HuH-7 (cell line): Measurements from ENCODE around the gene FAM180B.

ENCODE experiments used
- DNase-seq: peaks from one replicate; pipeline ENCODE4 v3.0.0; 2011; ENCODE audit warnings: low spot score

FAM180B gene

DNA sequence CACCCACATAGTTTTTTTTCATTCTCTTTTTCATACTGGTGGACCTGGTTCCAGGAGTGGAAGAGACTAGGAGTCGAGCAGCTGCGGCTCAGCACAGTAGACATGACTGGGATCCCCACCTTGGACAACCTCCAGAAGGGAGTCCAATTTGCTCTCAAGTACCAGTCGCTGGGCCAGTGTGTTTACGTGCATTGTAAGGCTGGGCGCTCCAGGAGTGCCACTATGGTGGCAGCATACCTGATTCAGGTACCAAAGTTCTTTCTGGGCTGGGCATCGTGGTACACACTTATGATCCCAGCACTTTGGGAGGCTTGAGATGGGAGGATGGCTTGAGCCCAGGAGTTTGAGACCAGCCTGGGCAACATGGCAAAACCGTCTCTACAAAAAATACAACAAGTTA lies 16.8 kb upstream of the FAM180B start:
- no peak for DNase-seq

DNA sequence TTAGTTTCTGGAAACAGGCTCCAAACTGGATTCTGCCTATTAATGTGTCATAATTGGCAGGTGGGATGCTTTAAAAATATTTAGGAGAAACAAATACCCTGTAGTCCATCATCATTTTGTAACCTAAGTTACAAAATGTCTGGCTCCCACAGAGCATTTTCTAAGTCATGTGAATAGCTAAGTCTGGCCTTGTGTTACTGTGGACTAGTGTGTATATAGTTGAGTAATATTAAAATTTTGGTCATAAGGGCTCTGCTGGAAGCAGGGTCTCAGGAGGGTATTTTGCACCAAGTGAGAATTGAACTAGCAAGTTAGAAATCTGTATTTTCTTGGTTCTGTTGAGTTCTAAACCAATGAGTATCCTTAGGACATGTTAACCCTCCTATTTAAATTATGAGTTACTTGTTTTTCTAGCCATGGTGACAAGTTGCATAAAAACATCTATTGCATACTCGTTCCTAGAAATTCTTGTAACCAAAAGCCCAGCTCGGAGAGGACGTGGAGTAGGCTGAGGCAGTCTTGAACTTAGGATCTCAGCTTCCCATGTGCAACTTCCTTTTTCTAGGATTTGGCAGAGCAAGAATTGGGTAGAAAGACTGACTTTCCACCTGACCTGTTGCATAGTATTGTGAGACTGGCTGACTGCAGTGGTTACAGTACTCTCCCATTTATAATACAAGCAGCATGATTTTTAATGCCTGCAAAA lies 15.7 kb upstream of the FAM180B start:
- DNase-seq = no peak

DNA sequence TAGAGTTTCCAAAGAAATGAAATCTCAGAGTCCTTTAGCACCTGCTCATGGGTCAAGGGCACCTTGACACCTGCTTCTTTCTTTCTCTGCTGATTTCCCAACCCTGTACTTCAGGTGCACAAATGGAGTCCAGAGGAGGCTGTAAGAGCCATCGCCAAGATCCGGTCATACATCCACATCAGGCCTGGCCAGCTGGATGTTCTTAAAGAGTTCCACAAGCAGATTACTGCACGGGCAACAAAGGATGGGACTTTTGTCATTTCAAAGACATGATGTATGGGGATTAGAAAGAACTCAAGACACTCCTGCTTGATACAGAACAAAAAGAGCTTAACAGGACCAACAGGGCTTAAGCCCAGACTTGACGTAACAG lies 15.1 kb upstream of the FAM180B start:
- DNase-seq = no peak

DNA sequence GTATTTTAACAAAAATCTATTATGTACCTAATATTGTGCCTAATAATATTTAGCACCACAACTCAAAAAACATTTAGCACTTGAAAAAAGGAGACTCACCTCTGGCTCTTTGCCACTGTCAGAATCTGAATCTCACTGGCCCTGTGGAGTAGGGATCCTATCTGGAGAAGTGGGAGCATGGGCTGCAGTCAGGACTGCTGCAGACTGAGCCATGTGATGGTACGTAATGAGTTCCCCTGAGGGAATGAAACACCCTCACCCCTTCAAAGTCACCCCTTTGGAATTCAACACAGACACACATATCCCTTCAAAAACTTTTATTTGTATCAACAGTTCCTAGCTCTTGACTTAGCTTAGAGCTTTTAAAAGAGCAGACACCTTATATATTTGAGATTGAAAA lies 14.6 kb upstream of the FAM180B start:
- no peak for DNase-seq

- no peak for DNase-seq
Measured at GRCh38 chr11:47572715-47573255, 13.7 kb upstream of the FAM180B start.

GRCh38 chr11:47573321-47573720 lies 13.2 kb upstream of the FAM180B start:
- DNase-seq = no peak

- DNase-seq = no peak
Measured at GRCh38 chr11:47577460-47578041, 8.9 kb upstream of the FAM180B start.

DNA sequence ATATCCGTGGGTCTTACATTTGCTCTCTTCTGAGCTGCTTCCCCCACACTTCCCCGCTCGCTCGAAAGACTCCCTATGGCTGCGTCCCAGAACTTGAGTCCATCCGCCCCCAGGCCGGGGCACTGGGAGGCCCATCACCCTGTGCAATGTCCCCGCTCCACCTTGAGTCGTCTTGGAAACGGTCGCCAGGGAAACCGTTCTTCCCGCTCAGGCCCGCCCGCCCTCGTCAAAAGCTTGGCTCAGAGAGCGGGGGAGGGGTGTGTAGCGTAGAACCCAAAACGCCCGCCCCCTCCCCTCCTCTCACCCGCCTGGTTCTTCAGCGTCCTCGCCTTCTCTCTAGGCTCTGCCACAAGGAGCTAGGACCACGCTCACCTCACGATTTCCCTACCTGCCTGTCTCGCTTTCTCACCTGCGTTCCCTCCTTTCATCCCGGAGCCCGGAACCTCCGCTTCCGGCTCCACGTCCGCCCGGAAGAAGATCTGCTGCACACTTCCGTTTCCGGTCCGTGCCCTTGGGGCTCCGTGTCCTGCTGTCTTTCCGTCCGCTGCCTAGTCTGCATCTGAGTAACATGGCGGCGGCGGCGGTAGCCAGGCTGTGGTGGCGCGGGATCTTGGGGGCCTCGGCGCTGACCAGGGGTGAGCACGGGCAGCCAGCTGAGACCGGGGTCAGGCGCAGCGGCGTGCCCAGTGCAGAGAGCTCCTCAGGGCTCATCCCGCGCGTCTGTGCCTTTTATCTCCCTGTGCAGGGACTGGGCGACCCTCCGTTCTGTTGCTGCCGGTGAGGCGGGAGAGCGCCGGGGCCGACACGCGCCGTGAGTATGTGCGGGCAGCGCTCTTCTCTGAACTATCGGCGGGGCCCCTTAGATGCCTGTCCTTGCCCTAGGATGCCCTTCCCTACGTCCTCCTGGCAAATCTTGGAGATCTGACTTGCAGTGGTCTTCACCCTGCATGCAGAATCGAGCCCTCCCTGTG lies 7.7 kb upstream of the FAM180B start, which contains the start of the genes KBTBD4 and NDUFS3:
KBTBD4 (minus strand) TSS at position 447 of the 971 bp plus-strand sequence; CDS start at position 428, 19 bp downstream.
NDUFS3 (plus strand) TSS at position 551 of the 971 bp plus-strand sequence; CDS start at position 569, 18 bp downstream.
- DNase-seq = peak; percentile 86

GRCh38 chr11:47583844-47584243 lies 2.6 kb upstream of the FAM180B start:
- no peak for DNase-seq

- no peak for DNase-seq
Measured at GRCh38 chr11:47587039-47587716, 700 bp downstream of the FAM180B start.

- DNase-seq = no peak
Measured at GRCh38 chr11:47587723-47588326, 1.3 kb downstream of the FAM180B start.

GRCh38 chr11:47589118-47589517 lies 2.6 kb downstream of the FAM180B start:
- DNase-seq = no peak

DNA sequence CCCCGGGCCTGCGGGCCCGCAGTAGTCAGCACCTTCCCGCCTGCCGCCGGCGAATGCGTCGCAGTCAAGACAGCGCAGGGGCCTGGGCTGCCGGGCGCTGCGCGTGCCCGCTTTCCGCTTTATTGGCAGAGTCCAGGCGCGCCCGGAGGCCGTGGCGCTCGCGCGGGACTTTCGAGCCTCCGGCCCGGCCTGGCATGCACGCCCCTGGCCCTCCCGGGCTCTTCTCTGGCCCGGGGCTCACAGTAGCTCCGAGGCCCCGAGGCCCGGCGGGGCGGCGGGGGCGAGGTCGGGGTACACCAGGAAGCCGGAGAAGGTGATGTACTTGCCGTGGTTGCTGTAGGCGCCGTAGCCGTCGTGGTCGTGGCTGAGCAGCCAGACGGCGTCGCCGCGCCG lies 3.1 kb downstream of the FAM180B start:
- DNase-seq = no peak

- no peak for DNase-seq
Measured at GRCh38 chr11:47589977-47590861, 3.7 kb downstream of the FAM180B start.

- peak; percentile 46 for DNase-seq
Measured at GRCh38 chr11:47591764-47592163, 5.3 kb downstream of the FAM180B start.

DNA sequence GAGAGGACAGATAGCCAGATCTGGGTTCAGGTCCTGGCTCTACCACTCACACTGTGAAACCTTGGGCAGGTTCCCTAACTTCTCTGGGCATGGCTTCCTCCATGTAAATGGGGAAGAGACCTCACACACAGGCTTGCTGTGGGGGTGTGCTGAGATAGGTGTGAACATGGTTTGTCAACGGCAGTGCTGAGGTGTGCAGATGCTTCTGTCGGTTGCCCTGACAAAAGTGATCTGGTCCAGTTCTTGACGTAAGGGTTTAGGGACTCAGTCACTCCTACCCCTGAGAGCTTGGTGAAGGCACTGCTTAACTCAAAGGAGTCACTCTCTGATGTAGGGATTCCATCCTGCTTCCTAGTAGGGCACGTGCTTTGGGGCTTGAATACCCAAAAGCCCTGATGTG lies 5.8 kb downstream of the FAM180B start:
- no peak for DNase-seq

GRCh38 chr11:47592970-47593369 lies 6.5 kb downstream of the FAM180B start:
- no peak for DNase-seq

DNA sequence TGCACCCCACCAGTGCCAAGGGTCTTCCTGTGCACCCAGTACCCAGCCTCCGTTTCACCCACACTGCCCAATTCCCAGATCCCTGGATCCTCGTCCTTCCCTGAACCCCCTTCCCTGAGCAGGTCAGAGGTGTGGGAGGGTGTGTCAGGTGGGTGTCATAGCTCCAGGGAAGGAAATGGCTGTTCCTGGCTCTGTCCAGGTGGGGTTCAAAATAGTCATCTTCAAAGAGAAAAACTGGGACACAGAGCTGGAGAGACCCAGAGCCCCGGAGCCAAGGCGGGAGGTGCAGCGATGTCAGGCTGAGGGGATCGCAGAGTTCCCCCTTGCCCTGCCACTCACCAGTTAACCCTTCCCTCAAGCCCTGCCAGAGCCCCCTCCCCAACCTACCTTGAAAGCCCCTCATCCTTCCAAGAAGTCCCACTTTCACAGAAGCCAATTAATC lies 7.0 kb downstream of the FAM180B start:
- no peak for DNase-seq

DNA sequence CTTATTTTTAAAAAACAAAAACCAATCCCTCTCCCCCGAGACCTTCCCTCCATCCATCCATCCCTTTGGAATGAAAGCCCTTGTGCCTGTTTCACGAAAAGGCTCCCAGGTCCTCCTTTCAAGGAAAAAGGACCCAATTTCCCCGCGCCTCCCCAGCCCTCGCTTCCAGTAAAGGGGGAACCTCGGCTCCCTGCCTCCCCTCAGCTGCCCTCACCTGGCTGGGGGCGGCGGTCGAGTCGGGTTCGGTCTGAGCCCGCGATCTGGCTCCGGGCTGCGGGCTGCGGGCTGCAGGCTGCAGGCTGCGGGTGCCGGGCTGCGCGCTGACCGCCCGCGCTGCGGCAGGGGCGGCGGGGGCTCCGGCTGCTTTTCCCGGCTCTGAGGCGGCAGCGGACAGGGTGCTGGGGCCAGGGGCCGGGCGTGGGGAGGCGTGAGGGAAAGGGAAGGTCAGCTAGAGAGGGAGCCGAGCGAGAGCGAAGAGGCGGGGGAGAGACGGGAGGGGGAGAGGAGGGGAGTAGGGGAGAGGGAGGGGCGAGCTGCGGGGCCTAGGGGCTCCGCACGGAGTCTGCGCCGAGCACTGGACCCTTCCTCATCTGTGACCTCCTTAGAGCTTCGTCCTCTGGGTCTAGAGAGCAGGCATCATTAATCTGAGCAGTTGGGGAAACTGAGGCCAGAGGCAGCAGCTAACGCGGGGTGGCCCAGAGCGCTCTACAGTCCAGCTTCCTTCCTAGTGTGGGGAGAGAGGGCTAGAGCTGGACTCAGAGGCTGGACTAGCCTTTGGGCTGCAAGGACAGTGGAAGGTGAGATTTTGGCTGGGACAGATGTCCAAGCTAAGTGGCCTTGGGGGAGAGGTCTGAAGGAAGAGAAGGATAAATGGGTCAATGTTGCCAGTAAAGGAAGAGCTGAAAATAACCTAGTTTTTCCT lies 7.7 kb downstream of the FAM180B start, which contains the start of gene C1QTNF4:
C1QTNF4 (minus strand) TSS at position 478 of the 922 bp plus-strand sequence. CDS start 3,601 bp downstream, outside the sequence.
- DNase-seq = no peak
